Esophagus squamous epithelium (tissue), 4 donors: ENCODE results near the gene TRIOBP.

Experiments used
- CTCF ChIP-seq, 6 experiments: fragments of 450-650 bp in 4 of 6; fragments of 200-600 bp in 2 of 6; sonication (generic) in 2 of 6; IDR thresholded peaks; one replicate each; pipeline ENCODE4 v1.5.1; 2016 to 2019; ENCODE audit warnings: antibody characterized with exemption in 6 of 6, mild to moderate bottlenecking in 4 of 6, moderate library complexity in 4 of 6
- POLR2A ChIP-seq, 4 donors: fragments of 450-650 bp; IDR thresholded peaks; one replicate each; pipeline ENCODE4 v1.6.1; 2017; ENCODE audit warnings: antibody characterized with exemption in 4 of 4, mild to moderate bottlenecking in 4 of 4, moderate library complexity in 3 of 4

- no peak for TF ChIP-seq CTCF (IDR thresholded peaks at IDR 0.05)
- TF ChIP-seq POLR2A (IDR thresholded peaks at IDR 0.05) = no peak
Measured at GRCh38 chr22:37771081-37771480, 74.2 kb downstream of the TRIOBP start.
